Measurements from ENCODE around the gene OR8D2. TPM values are rescaled to one million over a fixed set of nuclear protein-coding genes. Genes with fewer than 3 reads are reported as not detected.

Gene OR8D2
- total RNA-seq, 2 experiments from 2014 or later, result not detected

DNA sequence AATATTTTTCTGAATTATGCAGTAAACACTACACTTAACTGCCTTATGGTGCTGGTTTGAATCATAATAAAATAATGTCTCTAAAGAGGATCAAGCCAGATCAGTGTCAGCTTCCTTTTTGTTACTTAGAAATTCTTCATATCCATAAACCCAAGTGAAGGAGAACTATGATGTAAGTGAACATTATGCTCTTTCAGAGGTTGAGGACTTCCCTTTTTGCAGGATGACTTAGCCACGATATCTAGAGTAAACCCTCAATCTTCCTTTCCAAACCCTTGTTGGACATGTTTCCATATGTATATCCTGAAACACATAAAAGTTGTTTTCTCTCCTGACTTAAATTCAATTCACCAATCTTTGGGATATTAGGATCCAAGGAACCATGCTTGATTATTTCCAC is 25.3 kb downstream of the OR8D2 start:
- Histone ChIP-seq H3K4me1 (ENCODE audit: insufficient read depth, low read length) (no peaks in the 10 kb centered on the region), H3K36me3 (ENCODE audit: insufficient read depth, low read length) (no peaks in the 10 kb centered on the region), H3K27me3 (ENCODE audit: control insufficient read depth in 1 of 2, insufficient read depth in 2 of 2, low read length in 2 of 2) (peaks cover 0 to 5% of the 10 kb centered on the region in 2 experiments), H3K27ac (ENCODE audit: low read depth in 1 of 2, low read length in 2 of 2) (no peak overlapping the region), H3K4me3 (ENCODE audit: low read length) (no peak overlapping the region), H3K9me3 (ENCODE audit: control insufficient read depth in 1 of 2, insufficient read depth in 1 of 2, low read length in 2 of 2) (no peaks in the 10 kb centered on the region)
- ChIA-PET CTCF (no interaction called here), POLR2A (no interaction called here)
- H3K4me3 Mint-ChIP-seq, result no peak overlapping the region
- H3K27me3 Mint-ChIP-seq, result peaks cover 5% of the 10 kb centered on the region
- peaks cover 6% of the 10 kb centered on the region for H3K9me3 Mint-ChIP-seq
- H3K4me1 Mint-ChIP-seq (ENCODE audit: low read depth), result no peaks in the 10 kb centered on the region
- DNase-seq, result no peak
- H3K27ac Mint-ChIP-seq, result no peak overlapping the region
- intact Hi-C loops (cut with DNase I, micrococcal nuclease), result no loop called here
- no peak for ATAC-seq (ENCODE audit: poor library complexity)
- no peak for TF ChIP-seq CTCF (IDR thresholded peaks at IDR 0.05)
- no peaks in the 10 kb centered on the region for H3K36me3 Mint-ChIP-seq (ENCODE audit: low read depth)

DNA sequence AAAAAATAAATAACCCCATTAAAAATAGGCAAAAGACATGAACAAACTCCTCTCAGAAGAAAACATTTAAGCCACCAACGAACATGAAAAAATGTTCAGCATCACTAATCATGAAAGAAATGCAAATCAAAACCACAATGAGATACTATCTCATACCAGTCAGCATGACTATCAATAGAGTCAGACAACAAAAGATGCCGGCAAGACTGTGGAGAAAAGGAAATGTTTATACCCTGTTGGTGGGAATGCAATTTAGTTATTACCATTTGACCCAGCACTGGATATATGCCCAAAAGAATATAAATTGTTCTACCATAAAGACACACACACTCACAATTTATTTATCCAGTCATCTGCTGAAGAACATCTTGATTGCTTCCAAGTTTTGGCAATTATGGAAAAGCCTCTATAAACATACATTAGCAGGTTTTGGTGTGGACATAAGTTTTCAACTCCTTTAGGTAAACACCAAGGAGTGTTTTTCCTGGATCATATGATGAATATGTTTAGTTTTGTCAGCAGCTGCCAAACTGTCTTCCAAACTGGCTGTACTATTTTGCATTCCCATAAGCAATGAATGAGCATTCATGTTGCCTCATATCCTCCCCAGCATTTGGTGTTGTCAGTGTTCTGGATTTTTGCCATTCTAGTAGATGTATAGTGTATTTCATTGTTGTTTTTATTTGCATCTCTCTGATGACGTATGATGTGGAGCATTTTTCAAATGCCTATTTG is 34.2 kb downstream of the OR8D2 start:
- no peaks in the 10 kb centered on the region for H3K4me1 ChIP-seq (ENCODE audit: insufficient read depth, low read length)
- Mint-ChIP-seq H3K27ac (no peak overlapping the region), H3K4me3 (no peak overlapping the region), H3K4me1 (ENCODE audit: low read depth) (no peaks in the 10 kb centered on the region), H3K27me3 (no peaks in the 10 kb centered on the region), H3K36me3 (ENCODE audit: low read depth) (no peaks in the 10 kb centered on the region), H3K9me3 (peaks cover 5% of the 10 kb centered on the region)
- H3K27me3 ChIP-seq (ENCODE audit: control insufficient read depth in 1 of 2, insufficient read depth in 2 of 2, low read length in 2 of 2), result no peaks in the 10 kb centered on the region
- TF ChIP-seq CTCF (IDR thresholded peaks at IDR 0.05), result no peak
- ATAC-seq (ENCODE audit: poor library complexity) (no peak), DNase-seq (no peak)
- ChIA-PET POLR2A (no interaction called here), CTCF (no interaction called here)
- no peaks in the 10 kb centered on the region for H3K9me3 ChIP-seq (ENCODE audit: control insufficient read depth in 1 of 2, insufficient read depth in 1 of 2, low read length in 2 of 2)
- no peak overlapping the region for H3K27ac ChIP-seq (ENCODE audit: low read depth in 1 of 2, low read length in 2 of 2)
- no peak overlapping the region for H3K4me3 ChIP-seq (ENCODE audit: low read length)
- intact Hi-C loops (cut with DNase I, micrococcal nuclease), result no loop called here
- no peaks in the 10 kb centered on the region for H3K36me3 ChIP-seq (ENCODE audit: insufficient read depth, low read length)

DNA sequence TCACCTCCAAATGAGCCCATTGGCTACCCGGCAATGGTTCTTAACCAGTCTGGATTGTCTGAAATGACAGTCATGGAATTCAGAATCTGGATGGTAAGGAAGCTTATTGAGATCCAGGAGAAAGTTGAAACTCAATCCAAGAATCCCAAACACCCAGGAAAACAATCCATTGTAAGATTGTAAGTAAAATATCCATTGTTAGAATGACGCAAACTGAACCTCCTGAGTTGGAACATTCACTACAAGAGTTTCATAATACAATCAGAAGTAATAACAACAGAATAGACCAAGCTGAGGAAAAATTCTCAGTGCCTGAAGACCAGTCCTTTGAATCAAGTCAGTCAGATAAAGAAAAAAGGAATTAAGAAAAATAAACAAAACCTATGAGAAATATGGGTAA is 41.7 kb downstream of the OR8D2 start:
- no peaks in the 10 kb centered on the region for H3K4me1 ChIP-seq (ENCODE audit: insufficient read depth, low read length)
- H3K36me3 ChIP-seq (ENCODE audit: insufficient read depth, low read length), result no peaks in the 10 kb centered on the region
- peaks cover 6% of the 10 kb centered on the region for H3K9me3 Mint-ChIP-seq
- ATAC-seq (ENCODE audit: poor library complexity) (no peak), DNase-seq (no peak)
- H3K27me3 Mint-ChIP-seq, result no peaks in the 10 kb centered on the region
- H3K9me3 ChIP-seq (ENCODE audit: control insufficient read depth in 1 of 2, insufficient read depth in 1 of 2, low read length in 2 of 2), result peaks cover 0 to 9% of the 10 kb centered on the region in 2 experiments
- H3K27me3 ChIP-seq (ENCODE audit: control insufficient read depth in 1 of 2, insufficient read depth in 2 of 2, low read length in 2 of 2), result no peaks in the 10 kb centered on the region
- ChIA-PET POLR2A (no interaction called here), CTCF (no interaction called here)
- H3K4me3 Mint-ChIP-seq, result no peak overlapping the region
- intact Hi-C loops (cut with DNase I, micrococcal nuclease), result no loop called here
- no peaks in the 10 kb centered on the region for H3K4me1 Mint-ChIP-seq (ENCODE audit: low read depth)
- no peaks in the 10 kb centered on the region for H3K36me3 Mint-ChIP-seq (ENCODE audit: low read depth)
- no peak overlapping the region for H3K4me3 ChIP-seq (ENCODE audit: low read length)
- no peak overlapping the region for H3K27ac ChIP-seq (ENCODE audit: low read depth in 1 of 2, low read length in 2 of 2)
- no peak for TF ChIP-seq CTCF (IDR thresholded peaks at IDR 0.05)
- no peak overlapping the region for H3K27ac Mint-ChIP-seq
